Measurements from ENCODE around the gene HNRNPF.
"Not testable (repeated sequence)": the region's sequence is repeated elsewhere in the genome, so short reads cannot be mapped to it uniquely, and the experiment has no call there.

HNRNPF gene

GRCh38 chr10:43408710-43409384 is at the start of gene HNRNPF:
TSS of gene HNRNPF (minus strand) at chr10:43409186. CDS start at chr10:43387884, 21,302 bp downstream.
- DNase-seq (ENCODE audit: low read depth in 2 of 2) = peak; percentile 89 to 93

- no peak for DNase-seq (ENCODE audit: low read depth in 2 of 2)
Measured at GRCh38 chr10:43458227-43458626, 49.2 kb upstream of the HNRNPF start.

GRCh38 chr10:43456561-43456960 is 47.6 kb upstream of the HNRNPF start:
- DNase-seq (ENCODE audit: low read depth in 2 of 2) = not testable (repeated sequence)

- DNase-seq (ENCODE audit: low read depth in 2 of 2) = not testable (repeated sequence)
Measured at GRCh38 chr10:43454025-43454424, 45.0 kb upstream of the HNRNPF start.

GRCh38 chr10:43453266-43453831 is 44.4 kb upstream of the HNRNPF start:
- DNase-seq (ENCODE audit: low read depth in 2 of 2) = no peak

- no peak for DNase-seq (ENCODE audit: low read depth in 2 of 2)
Measured at GRCh38 chr10:43452356-43452914, 43.4 kb upstream of the HNRNPF start.

GRCh38 chr10:43448742-43449141 is 39.8 kb upstream of the HNRNPF start:
- no peak for DNase-seq (ENCODE audit: low read depth in 2 of 2)

- not testable (repeated sequence) for DNase-seq (ENCODE audit: low read depth in 2 of 2)
Measured at GRCh38 chr10:43446219-43447017, 37.4 kb upstream of the HNRNPF start.

- no peak for DNase-seq (ENCODE audit: low read depth in 2 of 2)
Measured at GRCh38 chr10:43444897-43445466, 36.0 kb upstream of the HNRNPF start.

- no peak for DNase-seq (ENCODE audit: low read depth in 2 of 2)
Measured at GRCh38 chr10:43444323-43444722, 35.3 kb upstream of the HNRNPF start.

- no peak for DNase-seq (ENCODE audit: low read depth in 2 of 2)
Measured at GRCh38 chr10:43440463-43441134, 31.6 kb upstream of the HNRNPF start.

GRCh38 chr10:43437141-43437870 is 28.3 kb upstream of the HNRNPF start:
- no peak for DNase-seq (ENCODE audit: low read depth in 2 of 2)

GRCh38 chr10:43436291-43437140 is 27.5 kb upstream of the HNRNPF start, which contains the start of gene ZNF487:
TSS of gene ZNF487 (plus strand) at chr10:43437111. CDS start at chr10:43475814, 38,703 bp downstream.
- DNase-seq (ENCODE audit: low read depth in 2 of 2) = peak; percentile 74 to 79

GRCh38 chr10:43430926-43431663 is 22.1 kb upstream of the HNRNPF start:
- DNase-seq (ENCODE audit: low read depth in 2 of 2) = no peak

- DNase-seq (ENCODE audit: low read depth in 2 of 2) = no peak
Measured at GRCh38 chr10:43427166-43427825, 18.3 kb upstream of the HNRNPF start.

GRCh38 chr10:43426476-43426875 is 17.5 kb upstream of the HNRNPF start:
- not testable (repeated sequence) for DNase-seq (ENCODE audit: low read depth in 2 of 2)

- DNase-seq (ENCODE audit: low read depth in 2 of 2) = no peak
Measured at GRCh38 chr10:43424416-43424815, 15.4 kb upstream of the HNRNPF start.

GRCh38 chr10:43421944-43422343 is 13.0 kb upstream of the HNRNPF start:
- not testable (repeated sequence) for DNase-seq (ENCODE audit: low read depth in 2 of 2)

All from activated CD4-positive, alpha-beta T cell treated with anti-CD3 and anti-CD28 coated beads for 24 hours (primary cell).